ENCODE results near the gene CCDC7.
"Not testable (repeated sequence)": the region's sequence is repeated elsewhere in the genome, so short reads cannot be mapped to it uniquely, and the experiment has no call there.

Gene CCDC7

DNA sequence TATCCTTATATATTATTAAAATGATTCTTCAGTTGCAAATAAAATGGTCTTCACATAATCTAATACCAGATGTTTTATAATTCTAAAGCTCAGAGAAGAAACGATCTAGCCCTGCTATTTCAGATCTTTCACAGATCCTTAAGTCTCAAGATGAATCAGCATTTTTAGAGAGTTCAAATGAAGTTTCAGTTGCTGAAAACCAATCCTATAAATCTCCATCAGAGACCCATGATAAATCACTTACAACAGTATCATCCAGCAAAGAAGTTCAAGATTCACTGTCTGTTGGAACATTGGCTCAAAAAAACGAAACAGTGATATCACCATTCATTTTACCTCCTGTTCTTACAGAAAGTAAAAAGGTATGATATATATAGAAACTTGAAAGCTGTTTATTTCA lies 137.0 kb downstream of the CCDC7 start:
- no peak for DNase-seq

DNA sequence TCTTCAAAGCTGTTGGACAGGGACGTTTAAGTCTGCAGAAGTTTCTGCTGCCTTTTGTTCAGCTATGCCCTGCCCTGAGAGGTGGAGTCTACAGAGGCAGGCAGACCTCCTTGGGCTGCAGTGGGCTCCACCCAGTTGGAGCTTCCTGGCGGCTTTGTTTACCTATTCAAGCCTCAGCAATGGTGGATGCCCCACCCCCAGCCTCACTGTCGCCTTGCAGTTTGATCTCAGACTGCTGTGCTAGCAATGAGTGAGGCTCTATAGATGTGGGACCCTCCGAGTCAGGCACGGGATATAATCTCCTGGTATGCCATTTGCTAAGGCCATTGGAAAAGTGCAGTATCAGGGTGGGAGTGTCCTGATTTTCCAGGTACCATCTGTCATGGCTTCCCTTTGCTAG lies 152.1 kb downstream of the CCDC7 start:
- DNase-seq, result not testable (repeated sequence)

GRCh38 chr10:32600317-32600716 lies 154.4 kb downstream of the CCDC7 start:
- no peak for DNase-seq

GRCh38 chr10:32601562-32601961 lies 155.6 kb downstream of the CCDC7 start:
- not testable (repeated sequence) for DNase-seq

GRCh38 chr10:32605787-32606186 lies 159.8 kb downstream of the CCDC7 start:
- DNase-seq, result no peak

DNA sequence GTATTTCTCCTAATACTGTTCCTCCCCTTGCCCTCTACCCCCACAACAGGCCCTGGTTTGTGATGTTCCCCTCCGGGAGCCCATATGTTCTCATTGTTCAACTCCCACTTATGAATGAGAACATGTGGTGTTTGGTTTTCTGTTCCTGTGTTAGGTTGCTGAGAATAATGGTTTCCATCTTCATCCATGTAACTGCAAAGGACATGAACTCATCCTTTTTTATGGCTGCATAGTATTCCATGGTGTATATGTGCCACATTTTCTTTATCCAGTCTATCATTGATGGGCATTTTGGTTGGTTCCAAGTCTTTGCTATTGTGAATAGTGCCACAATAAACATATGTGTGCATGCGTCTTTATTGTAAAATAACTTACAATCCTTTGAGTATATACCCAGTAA lies 164.6 kb downstream of the CCDC7 start:
- DNase-seq, result not testable (repeated sequence)

DNA sequence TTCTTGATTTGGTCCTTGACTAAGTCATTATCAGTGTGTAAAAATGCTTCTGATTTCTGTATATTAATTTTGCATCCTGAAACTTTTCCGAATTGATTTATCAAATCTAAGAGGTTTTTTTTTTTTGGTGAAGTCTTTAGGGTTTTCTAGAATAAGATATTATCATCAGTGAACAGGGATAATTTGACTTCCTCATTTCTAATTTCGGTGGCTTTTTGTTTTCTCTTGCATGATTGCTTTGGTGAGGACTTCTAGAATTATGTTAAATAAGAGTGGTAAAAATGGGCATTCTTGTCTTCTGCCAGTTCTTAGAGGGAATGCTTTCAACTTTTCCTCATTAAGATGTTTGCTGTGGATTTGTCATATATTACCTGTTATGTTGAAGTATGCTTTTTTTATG lies 170.5 kb downstream of the CCDC7 start:
- no peak for DNase-seq

GRCh38 chr10:32618482-32618881 lies 172.5 kb downstream of the CCDC7 start:
- no peak for DNase-seq

- no peak for DNase-seq
Measured at GRCh38 chr10:32621969-32622368, 176.0 kb downstream of the CCDC7 start.

DNA sequence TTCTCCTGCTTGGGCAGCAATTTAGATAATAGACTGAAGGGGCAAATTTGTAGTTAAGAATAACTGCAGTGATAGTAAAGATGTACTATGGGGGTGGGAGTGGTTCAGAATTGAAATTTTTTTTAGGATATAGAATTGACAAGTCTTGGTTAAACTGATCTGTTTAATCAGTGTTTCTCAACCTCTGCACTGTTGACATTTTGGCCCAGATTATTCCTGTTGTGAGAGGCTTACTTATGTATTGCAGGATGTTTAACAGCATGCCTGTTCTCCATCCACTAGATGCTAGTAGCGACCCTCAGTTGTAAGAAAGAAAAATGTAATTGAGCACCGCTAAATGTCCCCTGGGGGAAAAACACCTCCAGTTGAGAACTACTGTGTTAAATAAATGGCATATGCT lies 176.5 kb downstream of the CCDC7 start:
- no peak for DNase-seq

GRCh38 chr10:32627183-32627582 lies 181.2 kb downstream of the CCDC7 start:
- no peak for DNase-seq

GRCh38 chr10:32629910-32630309 lies 184.0 kb downstream of the CCDC7 start:
- DNase-seq, result no peak

GRCh38 chr10:32646535-32646934 lies 200.6 kb downstream of the CCDC7 start:
- no peak for DNase-seq

DNA sequence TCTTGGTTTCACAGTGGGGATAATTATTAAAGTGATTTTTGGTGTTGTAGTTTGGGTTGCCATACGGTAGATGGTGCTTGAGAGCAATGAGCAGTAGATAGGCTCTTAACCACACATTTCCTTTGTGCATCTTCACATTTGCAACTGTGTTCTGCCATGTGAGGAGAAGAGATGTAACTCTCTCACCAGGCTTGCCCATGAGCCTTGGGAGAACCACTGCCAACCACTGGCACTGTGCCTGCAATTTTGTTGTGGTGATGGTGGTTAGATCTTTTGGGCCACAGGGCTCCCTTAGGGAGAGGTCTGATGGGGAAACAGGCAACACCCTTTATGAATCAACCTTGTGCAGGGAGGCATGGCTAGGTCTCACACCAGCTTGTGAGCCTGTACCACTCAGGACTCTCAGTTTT lies 204.3 kb downstream of the CCDC7 start:
- no peak for DNase-seq

DNA sequence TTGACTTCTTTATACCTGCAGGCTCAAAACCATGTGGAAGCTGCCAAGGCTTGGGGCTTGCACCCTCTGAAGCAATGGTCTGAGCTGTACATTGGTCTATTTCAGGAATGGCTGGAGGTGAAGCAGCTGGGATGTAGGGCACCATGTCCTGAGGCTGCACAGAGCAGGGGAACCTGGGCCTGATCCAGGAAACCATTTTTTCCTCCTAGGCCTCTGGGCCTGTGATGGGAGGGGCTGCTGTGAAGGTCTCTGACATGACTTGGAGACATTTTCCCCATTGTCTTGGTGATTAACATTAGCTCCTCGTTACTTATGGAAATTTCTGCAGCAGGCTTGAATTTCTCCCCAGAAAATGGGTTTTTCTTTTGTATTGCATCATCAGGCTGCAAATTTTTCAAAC lies 211.5 kb downstream of the CCDC7 start:
- not testable (repeated sequence) for DNase-seq

- no peak for DNase-seq
Measured at GRCh38 chr10:32661346-32661745, 215.4 kb downstream of the CCDC7 start.

- no peak for DNase-seq
Measured at GRCh38 chr10:32680803-32681557, 235.0 kb downstream of the CCDC7 start.

GRCh38 chr10:32684291-32684690 lies 238.4 kb downstream of the CCDC7 start:
- no peak for DNase-seq

- no peak for DNase-seq
Measured at GRCh38 chr10:32687116-32687515, 241.2 kb downstream of the CCDC7 start.

GRCh38 chr10:32687546-32687945 lies 241.6 kb downstream of the CCDC7 start:
- no peak for DNase-seq

DNA sequence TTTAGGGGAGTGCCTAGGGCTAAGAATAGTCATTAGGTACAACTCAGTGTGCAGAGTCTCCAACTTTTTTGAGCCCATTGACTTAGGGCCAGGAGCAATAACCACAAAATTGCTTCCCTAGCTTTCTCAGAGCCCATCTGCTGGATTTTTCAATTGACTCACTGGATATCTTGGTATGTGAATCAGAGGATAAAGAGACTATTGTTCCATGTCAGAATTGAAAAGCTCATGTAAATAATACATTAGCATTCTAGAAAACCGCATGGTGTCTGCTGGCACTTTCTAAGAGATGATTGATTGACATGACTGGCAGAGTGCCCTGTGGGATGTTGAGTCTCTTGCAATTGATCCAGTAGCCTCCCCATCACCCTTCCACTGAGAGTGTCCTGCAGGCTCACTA lies 246.2 kb downstream of the CCDC7 start:
- peak; percentile 1 for DNase-seq

DNA sequence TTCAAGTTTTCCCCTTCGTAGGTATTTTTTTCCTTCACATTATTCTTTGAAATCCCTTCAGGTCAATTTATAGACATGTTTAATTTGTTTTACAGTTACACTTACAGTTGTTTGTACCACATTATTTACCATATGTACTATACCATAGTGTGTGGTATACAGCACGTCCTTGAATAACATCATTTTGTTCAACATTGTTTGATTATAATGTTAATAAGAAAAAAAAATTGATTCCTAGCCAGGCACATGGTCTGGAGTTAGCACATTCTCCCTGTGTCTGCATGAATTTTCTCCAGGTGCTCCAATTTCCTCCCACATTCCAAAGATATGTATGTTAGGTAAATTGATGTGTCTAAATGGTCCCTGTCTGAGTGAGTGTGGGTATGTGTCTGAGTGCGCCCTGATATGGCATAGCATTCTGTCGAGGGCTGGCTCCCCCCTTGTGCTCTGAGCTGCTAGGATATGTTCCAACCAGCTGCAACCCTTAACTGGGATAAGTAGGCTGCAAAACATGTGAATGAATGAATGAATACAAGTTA lies 247.6 kb downstream of the CCDC7 start:
- no peak for DNase-seq

DNA sequence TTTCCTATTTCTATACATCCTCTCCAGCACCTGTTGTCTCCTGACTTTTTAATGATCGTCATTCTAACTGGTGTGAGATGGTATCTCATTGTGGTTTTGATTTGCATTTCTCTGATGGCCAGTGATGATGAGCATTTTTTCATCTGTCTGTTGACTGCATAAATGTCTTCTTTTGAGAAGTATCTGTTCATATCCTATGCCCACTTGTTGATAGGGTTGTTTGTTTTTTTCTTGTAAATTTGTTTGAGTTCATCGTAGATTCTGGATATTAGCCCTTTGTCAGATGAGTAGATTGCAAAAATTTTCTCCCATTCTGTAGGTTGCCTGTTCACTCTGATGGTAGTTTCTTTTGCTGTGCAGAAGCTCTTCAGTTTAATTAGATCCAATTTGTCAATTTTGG lies 253.7 kb downstream of the CCDC7 start:
- DNase-seq, result not testable (repeated sequence)

DNA sequence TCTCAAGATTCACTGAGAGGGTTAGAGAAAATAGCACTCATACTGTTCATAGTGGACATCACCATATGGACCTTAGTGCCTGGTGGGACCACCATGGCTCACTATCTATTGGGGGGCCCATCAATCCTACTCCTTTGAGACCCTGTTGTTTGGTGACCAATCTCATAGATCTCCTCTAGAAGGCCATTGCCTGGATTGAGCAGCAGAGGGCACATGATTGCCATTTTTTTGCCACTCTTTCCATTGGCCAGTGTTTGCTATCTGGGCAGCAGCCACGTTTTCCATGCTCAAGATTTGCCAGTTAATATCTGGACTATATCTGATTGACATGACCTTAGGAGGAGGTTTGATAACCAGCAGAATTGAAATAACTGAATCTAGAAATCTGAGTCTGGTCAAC lies 267.6 kb downstream of the CCDC7 start:
- no peak for DNase-seq

- no peak for DNase-seq
Measured at GRCh38 chr10:32731527-32731926, 285.6 kb downstream of the CCDC7 start.

All from NCI-H2029 treated with DMSO at 0.1 percent for 48 hours (cell line).